Suprapubic skin (tissue), 4 donors: ENCODE measurements around the gene TRIM8.

Experiments used
- CTCF ChIP-seq, 2 donors: fragments of 200-600 bp in 1 of 2; fragments of 450-650 bp in 1 of 2; sonication (generic) in 1 of 2; IDR thresholded peaks; one replicate each; pipeline ENCODE4 v1.5.1; 2016 to 2019; ENCODE audit warnings: antibody characterized with exemption in 2 of 2, mild to moderate bottlenecking in 1 of 2, moderate library complexity in 1 of 2
- POLR2A ChIP-seq, 2 donors: fragments of 450-650 bp; IDR thresholded peaks; one replicate each; pipeline ENCODE4 v1.6.1; 2017; ENCODE audit warnings: antibody characterized with exemption in 2 of 2, mild to moderate bottlenecking in 2 of 2, moderate library complexity in 2 of 2
- POLR2AphosphoS5 ChIP-seq, 3 donors: sonication (generic); formaldehyde crosslinking; IDR thresholded peaks; one replicate each; pipeline ENCODE4 v1.6.1; 2017; ENCODE audit warnings: antibody characterized with exemption in 3 of 3

- peak; percentile 36 to 76 for TF ChIP-seq CTCF (IDR thresholded peaks at IDR 0.05)
- TF ChIP-seq POLR2AphosphoS5 (IDR thresholded peaks at IDR 0.05): no peak
- no peak for TF ChIP-seq POLR2A (IDR thresholded peaks at IDR 0.05)
Measured at GRCh38 chr10:102596506-102596971, 47.7 kb upstream of the TRIM8 start.
